ENCODE data around the gene PRRC2A.

DNA sequence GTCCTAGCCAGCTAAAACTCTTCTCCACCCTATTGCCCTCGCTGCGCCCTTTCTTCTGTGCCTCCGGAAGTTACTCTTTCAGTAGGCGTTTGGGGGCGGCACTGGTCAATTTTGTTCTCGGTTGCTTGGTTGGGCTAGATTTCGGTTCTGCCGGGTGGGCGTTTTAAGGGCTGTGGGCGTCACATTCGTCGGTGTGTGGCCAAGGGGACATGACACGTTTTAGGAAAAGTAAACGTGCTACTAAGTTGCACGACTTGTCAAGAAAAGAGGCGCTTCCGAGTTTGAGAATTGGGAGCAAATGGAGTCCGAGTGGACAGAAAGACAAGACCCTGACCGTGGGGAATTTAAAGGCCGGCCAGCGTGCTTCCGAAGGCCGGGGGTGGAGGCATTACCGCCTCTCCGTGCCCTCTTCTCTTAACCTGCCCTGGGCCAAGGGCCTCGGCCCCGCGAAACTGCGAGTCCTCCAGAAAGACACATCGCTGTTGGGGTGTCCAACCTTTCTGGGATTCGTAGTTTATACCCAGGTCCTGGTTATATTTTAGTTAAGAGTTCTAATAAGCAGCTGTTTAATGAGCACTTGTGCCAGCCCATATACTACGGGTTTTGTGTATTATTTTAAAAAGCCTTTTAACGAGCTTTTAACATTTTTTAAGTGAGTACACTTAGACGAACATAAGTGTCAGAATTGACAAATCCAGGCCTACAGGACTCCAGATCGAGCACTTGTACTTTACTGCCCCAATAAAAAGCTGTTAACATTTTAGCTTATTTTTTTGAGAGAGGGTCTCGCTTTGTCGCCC is 32.6 kb downstream of the PRRC2A start:
- TF ChIP-seq, protein P1, sequence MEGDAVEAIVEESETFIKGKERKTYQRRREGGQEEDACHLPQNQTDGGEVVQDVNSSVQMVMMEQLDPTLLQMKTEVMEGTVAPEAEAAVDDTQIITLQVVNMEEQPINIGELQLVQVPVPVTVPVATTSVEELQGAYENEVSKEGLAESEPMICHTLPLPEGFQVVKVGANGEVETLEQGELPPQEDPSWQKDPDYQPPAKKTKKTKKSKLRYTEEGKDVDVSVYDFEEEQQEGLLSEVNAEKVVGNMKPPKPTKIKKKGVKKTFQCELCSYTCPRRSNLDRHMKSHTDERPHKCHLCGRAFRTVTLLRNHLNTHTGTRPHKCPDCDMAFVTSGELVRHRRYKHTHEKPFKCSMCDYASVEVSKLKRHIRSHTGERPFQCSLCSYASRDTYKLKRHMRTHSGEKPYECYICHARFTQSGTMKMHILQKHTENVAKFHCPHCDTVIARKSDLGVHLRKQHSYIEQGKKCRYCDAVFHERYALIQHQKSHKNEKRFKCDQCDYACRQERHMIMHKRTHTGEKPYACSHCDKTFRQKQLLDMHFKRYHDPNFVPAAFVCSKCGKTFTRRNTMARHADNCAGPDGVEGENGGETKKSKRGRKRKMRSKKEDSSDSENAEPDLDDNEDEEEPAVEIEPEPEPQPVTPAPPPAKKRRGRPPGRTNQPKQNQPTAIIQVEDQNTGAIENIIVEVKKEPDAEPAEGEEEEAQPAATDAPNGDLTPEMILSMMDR (IDR thresholded peaks at IDR 0.05) = peak in 1 of 3 donors; percentile 0
- TF ChIP-seq POLR2AphosphoS5 (IDR thresholded peaks at IDR 0.05) = peak; percentile 1 to 11 (median 4)
